MM.1S (cell line): Measurements from ENCODE around the gene ZNF648.

ENCODE experiments used
- CTCF ChIP-seq: fragments of 300-600 bp; sonication (generic); IDR thresholded peaks from 2 replicates; pipeline ENCODE4 v1.5.1; 2016; ENCODE audit warnings: antibody characterized with exemption, low read length, mixed read lengths
- EZH2 ChIP-seq: fragments of 300-600 bp; sonication (generic); optimal IDR thresholded peaks from 2 replicates; pipeline ENCODE3; 2017; ENCODE audit warnings: low read depth, mild to moderate bottlenecking, antibody characterized with exemption, low read length, mixed read lengths

- TF ChIP-seq EZH2 (no peak), CTCF (no peak)
Observed at GRCh38 chr1:182071924-182072323, 10.4 kb upstream of the ZNF648 start.
